Measurements from ENCODE around the gene VWA8.

GRCh38 chr13:41648314-41648935, 312.5 kb downstream of the VWA8 start:
- no peak for TF ChIP-seq ERF (CRISPR knock-in tag; IDR thresholded peaks at IDR 0.05)
- no peak for TF ChIP-seq GATAD1 (CRISPR knock-in tag; IDR thresholded peaks at IDR 0.05)
- no peak for TF ChIP-seq TAF1 (CRISPR knock-in tag; IDR thresholded peaks at IDR 0.05)
- no peak for TF ChIP-seq MYC (CRISPR knock-in tag; IDR thresholded peaks at IDR 0.05; ENCODE audit: borderline replicate concordance)
- no peak for TF ChIP-seq E2F5 (CRISPR knock-in tag; conservative IDR thresholded peaks at IDR 0.05)
- TF ChIP-seq CTCF (CRISPR knock-in tag; IDR thresholded peaks at IDR 0.05), result no peak
- TF ChIP-seq ZSCAN20 (CRISPR knock-in tag; IDR thresholded peaks at IDR 0.05; ENCODE audit: borderline replicate concordance), result no peak
- TF ChIP-seq HNRNPK (IDR thresholded peaks at IDR 0.05; ENCODE audit: low read depth, low read length, poor library complexity, severe bottlenecking), result no peak
- peak; percentile 18; the same call in 1 of the 2 replicates for TF ChIP-seq THRA (CRISPR knock-in tag; IDR thresholded peaks at IDR 0.05; ENCODE audit: borderline replicate concordance)
- TF ChIP-seq CHCHD3 (CRISPR knock-in tag; IDR thresholded peaks at IDR 0.05), result no peak
- peak; percentile 54; the same call in 1 of the 2 replicates for TF ChIP-seq CEBPB (IDR thresholded peaks at IDR 0.05; ENCODE audit: borderline replicate concordance, low read depth, low read length)
- TF ChIP-seq EZH2 (conservative IDR thresholded peaks at IDR 0.05; ENCODE audit: low read depth, low read length), result no peak
- TF ChIP-seq IRF9 (CRISPR knock-in tag; IDR thresholded peaks at IDR 0.05; ENCODE audit: borderline replicate concordance), result no peak
